ENCODE results near the gene GRAMD1B. TPM values are rescaled to one million over a fixed set of nuclear protein-coding genes. Genes with fewer than 3 reads are reported as not detected.

The GRAMD1B gene
- total RNA-seq, 1 experiment from 2014 or later = 12.7 TPM

DNA sequence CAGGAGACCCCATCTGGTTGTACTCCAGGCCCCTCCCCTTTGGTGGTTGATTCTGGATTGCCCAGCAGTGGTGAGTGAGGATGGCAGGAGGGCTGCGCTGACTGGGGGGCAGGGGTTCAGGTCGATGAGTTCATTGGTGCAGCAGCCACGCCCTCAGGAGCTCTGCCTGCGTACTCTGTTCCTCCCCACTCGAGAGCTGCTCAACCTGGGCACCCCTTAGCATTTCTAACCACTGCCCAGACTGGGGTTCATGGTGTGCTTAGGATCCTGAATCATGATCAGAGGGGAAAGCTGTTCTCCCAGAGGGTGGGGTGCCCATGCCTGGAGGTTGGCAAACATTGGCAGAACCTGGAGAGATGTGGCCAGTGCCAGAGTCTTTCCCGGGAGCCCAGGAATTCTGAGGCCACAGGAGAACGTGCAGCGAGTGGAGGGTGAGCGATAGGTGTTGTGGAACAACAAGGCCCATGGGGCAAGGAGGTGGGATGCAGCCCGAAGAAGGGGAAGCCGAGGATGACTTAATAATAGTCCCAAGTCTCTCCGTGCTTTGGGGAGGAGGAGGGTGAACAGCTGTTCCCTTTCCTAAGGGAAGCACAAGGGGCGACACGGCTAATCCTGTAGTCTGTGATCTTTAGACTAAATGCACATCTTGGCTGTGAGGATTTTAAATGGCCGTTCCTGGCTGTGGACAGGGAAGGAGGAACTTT lies 148.9 kb downstream of the GRAMD1B start:
- TF ChIP-seq SIN3A (IDR thresholded peaks at IDR 0.05; ENCODE audit: low read depth) (no peak), EZH2phosphoT487 (IDR thresholded peaks at IDR 0.05; ENCODE audit: borderline replicate concordance) (no peak), POLR2A (IDR thresholded peaks at IDR 0.05; ENCODE audit: borderline replicate concordance, extremely low read depth, insufficient read depth, insufficient read length) (no peak), CBX3 (IDR thresholded peaks at IDR 0.05; ENCODE audit: low read depth) (no peak), EZH2 (IDR thresholded peaks at IDR 0.05) (no peak), ELF1 (IDR thresholded peaks at IDR 0.05; ENCODE audit: borderline replicate concordance, low read depth) (no peak), FOSL1 (IDR thresholded peaks at IDR 0.05; ENCODE audit: low read depth) (no peak), ZFX (IDR thresholded peaks at IDR 0.05) (no peak), POLR2AphosphoS5 (IDR thresholded peaks at IDR 0.05; ENCODE audit: low read depth, low read length) (no peak), JUND (IDR thresholded peaks at IDR 0.05) (no peak)
- TF ChIP-seq, protein P1, sequence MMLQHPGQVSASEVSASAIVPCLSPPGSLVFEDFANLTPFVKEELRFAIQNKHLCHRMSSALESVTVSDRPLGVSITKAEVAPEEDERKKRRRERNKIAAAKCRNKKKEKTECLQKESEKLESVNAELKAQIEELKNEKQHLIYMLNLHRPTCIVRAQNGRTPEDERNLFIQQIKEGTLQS (IDR thresholded peaks at IDR 0.05) = no peak
- TF ChIP-seq, protein P2, sequence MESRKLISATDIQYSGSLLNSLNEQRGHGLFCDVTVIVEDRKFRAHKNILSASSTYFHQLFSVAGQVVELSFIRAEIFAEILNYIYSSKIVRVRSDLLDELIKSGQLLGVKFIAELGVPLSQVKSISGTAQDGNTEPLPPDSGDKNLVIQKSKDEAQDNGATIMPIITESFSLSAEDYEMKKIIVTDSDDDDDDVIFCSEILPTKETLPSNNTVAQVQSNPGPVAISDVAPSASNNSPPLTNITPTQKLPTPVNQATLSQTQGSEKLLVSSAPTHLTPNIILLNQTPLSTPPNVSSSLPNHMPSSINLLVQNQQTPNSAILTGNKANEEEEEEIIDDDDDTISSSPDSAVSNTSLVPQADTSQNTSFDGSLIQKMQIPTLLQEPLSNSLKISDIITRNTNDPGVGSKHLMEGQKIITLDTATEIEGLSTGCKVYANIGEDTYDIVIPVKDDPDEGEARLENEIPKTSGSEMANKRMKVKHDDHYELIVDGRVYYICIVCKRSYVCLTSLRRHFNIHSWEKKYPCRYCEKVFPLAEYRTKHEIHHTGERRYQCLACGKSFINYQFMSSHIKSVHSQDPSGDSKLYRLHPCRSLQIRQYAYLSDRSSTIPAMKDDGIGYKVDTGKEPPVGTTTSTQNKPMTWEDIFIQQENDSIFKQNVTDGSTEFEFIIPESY (IDR thresholded peaks at IDR 0.05; ENCODE audit: extremely low read depth, insufficient replicate concordance, low read length) = no peak
- TF ChIP-seq, protein P3, sequence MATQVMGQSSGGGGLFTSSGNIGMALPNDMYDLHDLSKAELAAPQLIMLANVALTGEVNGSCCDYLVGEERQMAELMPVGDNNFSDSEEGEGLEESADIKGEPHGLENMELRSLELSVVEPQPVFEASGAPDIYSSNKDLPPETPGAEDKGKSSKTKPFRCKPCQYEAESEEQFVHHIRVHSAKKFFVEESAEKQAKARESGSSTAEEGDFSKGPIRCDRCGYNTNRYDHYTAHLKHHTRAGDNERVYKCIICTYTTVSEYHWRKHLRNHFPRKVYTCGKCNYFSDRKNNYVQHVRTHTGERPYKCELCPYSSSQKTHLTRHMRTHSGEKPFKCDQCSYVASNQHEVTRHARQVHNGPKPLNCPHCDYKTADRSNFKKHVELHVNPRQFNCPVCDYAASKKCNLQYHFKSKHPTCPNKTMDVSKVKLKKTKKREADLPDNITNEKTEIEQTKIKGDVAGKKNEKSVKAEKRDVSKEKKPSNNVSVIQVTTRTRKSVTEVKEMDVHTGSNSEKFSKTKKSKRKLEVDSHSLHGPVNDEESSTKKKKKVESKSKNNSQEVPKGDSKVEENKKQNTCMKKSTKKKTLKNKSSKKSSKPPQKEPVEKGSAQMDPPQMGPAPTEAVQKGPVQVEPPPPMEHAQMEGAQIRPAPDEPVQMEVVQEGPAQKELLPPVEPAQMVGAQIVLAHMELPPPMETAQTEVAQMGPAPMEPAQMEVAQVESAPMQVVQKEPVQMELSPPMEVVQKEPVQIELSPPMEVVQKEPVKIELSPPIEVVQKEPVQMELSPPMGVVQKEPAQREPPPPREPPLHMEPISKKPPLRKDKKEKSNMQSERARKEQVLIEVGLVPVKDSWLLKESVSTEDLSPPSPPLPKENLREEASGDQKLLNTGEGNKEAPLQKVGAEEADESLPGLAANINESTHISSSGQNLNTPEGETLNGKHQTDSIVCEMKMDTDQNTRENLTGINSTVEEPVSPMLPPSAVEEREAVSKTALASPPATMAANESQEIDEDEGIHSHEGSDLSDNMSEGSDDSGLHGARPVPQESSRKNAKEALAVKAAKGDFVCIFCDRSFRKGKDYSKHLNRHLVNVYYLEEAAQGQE (IDR thresholded peaks at IDR 0.05; ENCODE audit: low read depth) = no peak
- TF ChIP-seq, protein P4, sequence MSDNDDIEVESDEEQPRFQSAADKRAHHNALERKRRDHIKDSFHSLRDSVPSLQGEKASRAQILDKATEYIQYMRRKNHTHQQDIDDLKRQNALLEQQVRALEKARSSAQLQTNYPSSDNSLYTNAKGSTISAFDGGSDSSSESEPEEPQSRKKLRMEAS (IDR thresholded peaks at IDR 0.05) = no peak
- no peak overlapping the region for H3K9ac ChIP-seq (ENCODE audit: low read length)
- peaks cover 2 to 11% of the 10 kb centered on the region in 2 experiments; a peak in 3 of 4 replicates for H3K4me1 ChIP-seq (ENCODE audit: control insufficient read depth in 1 of 2, insufficient read depth in 2 of 2, low read length in 2 of 2)
- ChIA-PET POLR2A (no interaction called here), RAD21 (ENCODE audit: low non-redundant PET in 1 of 2, low total read pairs in 2 of 2, uncharacterized antibody in 2 of 2, unreplicated experiment in 2 of 2) (no interaction called here), CTCF (interaction anchor here (2.2 kb wide), 1 partner anchor 172 kb away, joined by 13 read pairs; no protein-coding TSS in a partner anchor)
- intact Hi-C loops (cut with micrococcal nuclease) = loop anchor here (2.0 to 10.0 kb wide), 2 partner anchors 172 to 274 kb away; no protein-coding TSS in a partner anchor
- ATAC-seq (no peak), DNase-seq (ENCODE audit: low read depth, low spot score) (no peak)
- peaks cover 16% of the 10 kb centered on the region for H3K27me3 ChIP-seq (ENCODE audit: insufficient read depth, low read length)
- H3K79me2 ChIP-seq (ENCODE audit: insufficient read depth, low read length) = no peaks in the 10 kb centered on the region
- no peak overlapping the region for H3K4me2 ChIP-seq (ENCODE audit: low read length)
- no peaks in the 10 kb centered on the region for H3K9me2 ChIP-seq (ENCODE audit: insufficient read depth)
- no peaks in the 10 kb centered on the region for H3K36me3 ChIP-seq (ENCODE audit: control insufficient read depth in 1 of 2, insufficient read depth in 2 of 2, low read length in 2 of 2)
- no peak overlapping the region for H3K27ac ChIP-seq (ENCODE audit: low read depth, low read length)
- no TSS peak for BruUV-seq (replicated peaks)
- H4K20me1 ChIP-seq (ENCODE audit: insufficient read depth) = no peaks in the 10 kb centered on the region
- H3K9me3 ChIP-seq (ENCODE audit: control insufficient read depth in 1 of 2, insufficient read depth in 1 of 2, low read depth in 1 of 2, low read length in 2 of 2) = no peaks in the 10 kb centered on the region
- no peak overlapping the region for H2AFZ ChIP-seq (ENCODE audit: low read depth, low read length, poor library complexity, severe bottlenecking)
- no peak overlapping the region for H3K4me3 ChIP-seq (replicated peaks in 1 of 2; ENCODE audit: low read depth in 1 of 2, low read length in 2 of 2)
